GM19463 (cell line): Measurements from ENCODE around the gene RAB3A.

Experiments
- ATAC-seq: cut with Tn5 transposase; IDR thresholded peaks from one replicate; pipeline ENCODE4 v1.9.1; 2021; ENCODE audit warnings: mild to moderate bottlenecking, moderate library complexity; ENCODE audit not compliant: unreplicated experiment

Gene RAB3A

GRCh38 chr19:18152817-18153555 lies 50.9 kb downstream of the RAB3A start, which contains the start of gene PIK3R2:
PIK3R2 (plus strand) TSS chr19:18153163; CDS start chr19:18155880, 2,717 bp downstream.
- peak; percentile 75 for ATAC-seq

GRCh38 chr19:18152442-18152816 lies 51.4 kb downstream of the RAB3A start:
- ATAC-seq: peak; percentile 59

GRCh38 chr19:18150776-18151624 lies 52.8 kb downstream of the RAB3A start:
- ATAC-seq: no peak

- no peak for ATAC-seq
Measured at GRCh38 chr19:18149596-18149975, 54.3 kb downstream of the RAB3A start.

- ATAC-seq: no peak
Measured at GRCh38 chr19:18147396-18147795, 56.4 kb downstream of the RAB3A start.
